Kidney epithelial cell (primary cell): Measurements from ENCODE around the gene SERPINB3. TPM values are rescaled to one million over a fixed set of nuclear protein-coding genes. Genes with fewer than 3 reads are reported as not detected.
A peak's percentile ranks its signal among the peaks of the same experiment; 100 is the strongest.
"Not testable (repeated sequence)": the region's sequence is repeated elsewhere in the genome, so short reads cannot be mapped to it uniquely, and the experiment has no call there.

Experiments
- DNase-seq: peaks from one replicate; pipeline ENCODE4 v3.0.0-alpha.2; 2010; ENCODE audit warnings: low read depth
- H3K27me3 ChIP-seq: 2 replicates; pipeline ENCODE4 v1.6.0; 2011; ENCODE audit warnings: low read length; ENCODE audit not compliant: control insufficient read depth, insufficient read depth
- H3K36me3 ChIP-seq: 2 replicates; pipeline ENCODE4 v1.5.1; 2011; ENCODE audit warnings: low read length; ENCODE audit not compliant: control insufficient read depth, insufficient read depth
- H3K4me3 ChIP-seq: 2 replicates; pipeline ENCODE4 v1.5.1; 2011; ENCODE audit warnings: low read depth, mild to moderate bottlenecking, control low read depth, low read length
- CTCF ChIP-seq: IDR thresholded peaks from 2 replicates; pipeline ENCODE4 v1.5.1; 2011; ENCODE audit warnings: mild to moderate bottlenecking, moderate library complexity, low read length, control low read depth, inconsistent platforms; ENCODE audit not compliant: insufficient read depth, poor library complexity, severe bottlenecking
- total RNA-seq: library from RNA; depleted of rRNA; stranded (reverse); fragments of >200 nt; gene quantifications from 2 replicates; pipeline ENCODE4 v1.2.3, GENCODE V29; 2015

SERPINB3 gene
- total RNA-seq = not detected in 2 replicates

- not testable (repeated sequence) for DNase-seq
These were observed at the start of gene SERPINB3 for GRCh38 chr18:63661750-63662149. Gene SERPINB3 (minus strand): TSS chr18:63661893. CDS start chr18:63661216, 677 bp downstream.

GRCh38 chr18:63708650-63709049 lies 47.0 kb upstream of the SERPINB3 start:
- Histone ChIP-seq H3K4me3 (no peak overlapping the region), H3K36me3 (no peaks in the 10 kb centered on the region), H3K27me3 (no peaks in the 10 kb centered on the region)
- no peak for TF ChIP-seq CTCF
- peak; percentile 14 for DNase-seq

More at GRCh38 chr18:63661750-63662149, at the start of gene SERPINB3:
- H3K4me3 ChIP-seq, H3K36me3 ChIP-seq, H3K27me3 ChIP-seq: not testable (repeated sequence)

GRCh38 chr18:63707816-63708215 lies 46.1 kb upstream of the SERPINB3 start:
- DNase-seq = no peak
- no peak overlapping the region for H3K4me3 ChIP-seq
- H3K36me3 ChIP-seq = no peaks in the 10 kb centered on the region
- no peaks in the 10 kb centered on the region for H3K27me3 ChIP-seq
- TF ChIP-seq CTCF = no peak

GRCh38 chr18:63705401-63705800 lies 43.7 kb upstream of the SERPINB3 start:
- DNase-seq = no peak
- TF ChIP-seq CTCF = no peak
- H3K36me3 ChIP-seq = no peaks in the 10 kb centered on the region
- no peak overlapping the region for H3K4me3 ChIP-seq
- H3K27me3 ChIP-seq = no peaks in the 10 kb centered on the region

- DNase-seq = no peak
- Histone ChIP-seq H3K4me3 (no peak within 1 kb of the TSS), H3K27me3 (no peaks in the 10 kb centered on the region), H3K36me3 (no peaks in the 10 kb centered on the region)
- no peak for TF ChIP-seq CTCF
These were observed 41.0 kb upstream of the SERPINB3 start, which contains the start of gene SERPINB11 for GRCh38 chr18:63702660-63703059. Gene SERPINB11 (plus strand): TSS chr18:63702960. CDS start chr18:63710194, 7,234 bp downstream.

GRCh38 chr18:63701952-63702351 lies 40.3 kb upstream of the SERPINB3 start:
- Histone ChIP-seq H3K36me3 (no peaks in the 10 kb centered on the region), H3K27me3 (no peaks in the 10 kb centered on the region), H3K4me3 (no peak overlapping the region)
- no peak for DNase-seq
- no peak for TF ChIP-seq CTCF
